Astrocyte of the hippocampus (primary cell): ENCODE results near the gene ZXDC.
A peak's percentile ranks its signal among the peaks of the same experiment; 100 is the strongest.

Experiments
- DNase-seq: peaks from one replicate; pipeline ENCODE4 v3.0.0; 2011; ENCODE audit warnings: low read depth, low spot score

Gene ZXDC, protein sequence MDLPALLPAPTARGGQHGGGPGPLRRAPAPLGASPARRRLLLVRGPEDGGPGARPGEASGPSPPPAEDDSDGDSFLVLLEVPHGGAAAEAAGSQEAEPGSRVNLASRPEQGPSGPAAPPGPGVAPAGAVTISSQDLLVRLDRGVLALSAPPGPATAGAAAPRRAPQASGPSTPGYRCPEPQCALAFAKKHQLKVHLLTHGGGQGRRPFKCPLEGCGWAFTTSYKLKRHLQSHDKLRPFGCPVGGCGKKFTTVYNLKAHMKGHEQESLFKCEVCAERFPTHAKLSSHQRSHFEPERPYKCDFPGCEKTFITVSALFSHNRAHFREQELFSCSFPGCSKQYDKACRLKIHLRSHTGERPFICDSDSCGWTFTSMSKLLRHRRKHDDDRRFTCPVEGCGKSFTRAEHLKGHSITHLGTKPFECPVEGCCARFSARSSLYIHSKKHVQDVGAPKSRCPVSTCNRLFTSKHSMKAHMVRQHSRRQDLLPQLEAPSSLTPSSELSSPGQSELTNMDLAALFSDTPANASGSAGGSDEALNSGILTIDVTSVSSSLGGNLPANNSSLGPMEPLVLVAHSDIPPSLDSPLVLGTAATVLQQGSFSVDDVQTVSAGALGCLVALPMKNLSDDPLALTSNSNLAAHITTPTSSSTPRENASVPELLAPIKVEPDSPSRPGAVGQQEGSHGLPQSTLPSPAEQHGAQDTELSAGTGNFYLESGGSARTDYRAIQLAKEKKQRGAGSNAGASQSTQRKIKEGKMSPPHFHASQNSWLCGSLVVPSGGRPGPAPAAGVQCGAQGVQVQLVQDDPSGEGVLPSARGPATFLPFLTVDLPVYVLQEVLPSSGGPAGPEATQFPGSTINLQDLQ

DNA sequence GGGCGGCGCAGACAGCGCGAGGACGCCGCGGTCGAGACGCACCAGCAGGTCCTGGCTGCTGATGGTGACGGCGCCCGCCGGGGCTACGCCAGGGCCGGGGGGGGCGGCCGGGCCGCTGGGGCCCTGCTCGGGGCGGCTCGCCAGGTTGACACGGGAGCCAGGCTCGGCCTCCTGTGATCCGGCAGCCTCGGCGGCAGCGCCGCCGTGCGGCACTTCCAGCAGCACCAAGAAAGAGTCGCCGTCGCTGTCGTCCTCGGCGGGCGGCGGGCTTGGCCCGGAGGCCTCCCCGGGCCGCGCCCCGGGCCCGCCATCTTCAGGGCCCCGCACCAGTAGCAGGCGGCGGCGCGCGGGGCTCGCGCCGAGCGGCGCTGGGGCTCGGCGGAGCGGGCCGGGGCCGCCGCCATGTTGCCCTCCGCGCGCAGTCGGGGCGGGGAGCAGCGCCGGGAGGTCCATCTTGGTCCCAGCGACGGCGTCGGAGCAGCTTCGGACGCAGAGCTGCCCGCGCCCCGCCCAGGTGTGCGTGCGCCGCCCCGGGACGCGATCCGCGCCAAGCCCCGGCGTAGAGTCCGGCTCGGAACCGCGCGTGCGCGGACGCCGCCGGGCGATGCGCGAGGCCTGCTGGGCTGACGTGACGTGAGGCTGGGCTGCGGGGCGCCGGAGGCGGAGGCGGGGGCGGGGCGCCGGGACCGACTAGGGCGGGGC is at the start of gene ZXDC:
TSS of gene ZXDC (minus strand) at position 479 of the 702 bp plus-strand sequence. CDS start at position 453, 26 bp downstream.
- DNase-seq, result peak; percentile 99

DNA sequence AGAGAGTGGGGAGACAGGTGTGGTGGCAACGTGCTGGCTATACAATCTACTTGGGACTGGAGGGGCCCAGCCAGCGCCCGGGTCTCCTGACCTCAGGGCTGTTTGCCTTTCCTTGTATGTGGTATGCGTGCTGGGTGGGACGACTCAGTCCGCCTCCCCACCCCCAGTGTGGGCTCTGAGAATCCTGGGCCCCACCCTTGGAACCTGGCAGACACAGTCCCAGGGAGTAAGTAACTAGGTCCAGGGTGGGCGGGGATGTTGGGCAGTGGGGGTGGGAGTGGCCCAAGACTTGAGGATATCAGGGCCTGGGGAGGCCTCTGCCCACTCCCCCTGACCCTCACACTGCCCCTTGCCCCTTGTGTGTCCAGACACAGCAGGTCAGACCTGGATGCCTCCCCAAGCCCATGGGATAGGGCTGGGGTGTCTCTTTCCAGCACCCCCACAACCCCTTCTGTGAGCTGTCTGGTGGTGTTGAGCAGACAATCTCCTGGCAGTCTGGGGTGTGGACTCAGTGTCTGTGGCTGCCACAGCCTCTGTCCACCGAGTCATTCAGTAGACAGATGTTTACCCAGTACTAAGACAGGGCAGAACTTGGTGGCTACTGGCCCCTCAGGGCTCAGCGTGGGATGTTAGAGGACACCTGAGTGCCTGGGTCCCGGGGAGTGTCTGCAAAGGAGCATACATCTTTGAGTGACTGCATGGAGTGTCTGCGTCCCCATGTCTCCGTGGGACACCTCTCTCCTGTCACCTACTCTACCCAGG is 49.6 kb upstream of the ZXDC start:
- no peak for DNase-seq

DNA sequence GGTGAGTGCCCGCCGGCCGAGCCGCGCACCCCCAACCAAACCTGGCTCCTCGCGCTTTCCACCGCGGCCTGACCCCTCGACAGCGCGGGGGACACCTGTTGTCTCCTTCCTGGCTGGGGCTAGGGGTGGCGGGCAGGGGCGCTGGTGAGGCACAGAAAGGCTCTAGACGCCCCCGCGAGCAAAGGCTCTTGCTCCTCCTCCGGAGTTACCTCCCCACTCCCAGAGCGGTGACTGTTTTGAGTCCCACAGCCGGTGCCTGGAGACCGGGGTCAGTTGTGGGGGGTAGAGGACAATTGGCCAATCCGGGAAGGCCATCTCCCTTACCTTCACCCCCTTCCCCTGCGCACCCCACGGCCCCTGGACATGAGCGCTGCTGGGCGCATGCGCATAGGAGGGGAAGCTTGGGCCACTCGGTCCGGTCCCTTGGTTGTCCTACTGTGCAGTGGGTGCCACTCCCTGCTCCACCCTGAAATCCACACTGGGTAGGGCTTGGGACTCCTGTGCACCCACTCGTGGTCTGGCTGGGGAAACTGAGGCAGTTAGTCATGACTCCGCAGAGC is 48.8 kb upstream of the ZXDC start:
- DNase-seq, result no peak

DNA sequence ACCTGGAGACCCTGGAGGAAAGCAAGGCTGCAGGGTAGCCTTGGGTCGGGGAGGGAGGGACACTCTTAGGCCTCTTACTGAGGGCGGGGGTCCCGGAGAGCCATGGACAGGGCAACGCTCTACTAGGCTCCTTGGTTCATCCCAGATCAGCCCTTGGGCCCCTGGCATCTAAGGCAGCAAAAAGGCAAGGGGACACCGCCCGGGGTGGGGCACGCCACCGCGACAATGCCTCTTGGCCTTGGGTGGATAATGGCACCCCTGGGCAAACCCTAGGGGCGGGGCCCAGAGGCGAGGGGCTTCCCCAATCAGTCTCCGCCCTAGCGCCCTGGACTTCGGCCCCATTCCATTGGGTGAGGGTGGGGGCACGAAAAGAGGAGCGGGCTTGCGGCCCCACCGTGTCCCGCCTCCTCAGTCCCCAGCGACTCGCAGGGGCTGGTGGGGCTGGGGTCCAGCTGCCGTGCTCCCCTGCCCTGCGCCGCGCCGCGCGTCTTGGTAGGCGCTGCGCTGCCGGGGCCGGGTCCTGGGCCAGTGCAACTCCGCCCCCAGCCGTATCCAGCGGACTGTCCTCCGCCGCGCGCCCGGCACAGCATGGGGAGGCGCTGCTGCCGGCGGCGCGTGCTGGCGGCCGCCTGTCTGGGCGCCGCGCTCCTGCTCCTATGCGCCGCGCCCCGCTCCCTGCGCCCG is 48.2 kb upstream of the ZXDC start, which contains the start of gene CHST13:
TSS of gene CHST13 (plus strand) at position 411 of the 684 bp plus-strand sequence. CDS start at position 589, 178 bp downstream.
- DNase-seq, result peak; percentile 67

DNA sequence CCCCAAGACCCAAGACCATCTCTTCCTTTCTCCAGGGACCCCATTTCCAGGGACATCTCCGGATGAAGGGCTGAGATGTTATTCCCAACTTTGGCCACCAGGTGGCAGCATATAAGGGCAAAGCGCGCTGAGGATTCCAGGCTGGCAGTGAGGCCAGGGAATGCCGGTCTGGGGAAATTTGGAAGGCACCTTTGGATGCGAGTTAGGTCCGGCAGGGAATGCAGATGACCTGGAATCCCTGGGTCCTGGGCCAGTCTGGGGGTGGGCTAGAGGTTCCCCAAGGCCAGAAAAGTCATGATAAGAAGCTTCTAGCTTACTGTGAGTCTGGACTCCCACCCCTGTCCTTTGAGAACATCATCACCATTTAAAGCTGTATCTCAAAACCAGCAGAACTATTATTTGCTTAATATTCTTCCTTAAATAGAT is 46.7 kb upstream of the ZXDC start:
- DNase-seq, result peak; percentile 73

DNA sequence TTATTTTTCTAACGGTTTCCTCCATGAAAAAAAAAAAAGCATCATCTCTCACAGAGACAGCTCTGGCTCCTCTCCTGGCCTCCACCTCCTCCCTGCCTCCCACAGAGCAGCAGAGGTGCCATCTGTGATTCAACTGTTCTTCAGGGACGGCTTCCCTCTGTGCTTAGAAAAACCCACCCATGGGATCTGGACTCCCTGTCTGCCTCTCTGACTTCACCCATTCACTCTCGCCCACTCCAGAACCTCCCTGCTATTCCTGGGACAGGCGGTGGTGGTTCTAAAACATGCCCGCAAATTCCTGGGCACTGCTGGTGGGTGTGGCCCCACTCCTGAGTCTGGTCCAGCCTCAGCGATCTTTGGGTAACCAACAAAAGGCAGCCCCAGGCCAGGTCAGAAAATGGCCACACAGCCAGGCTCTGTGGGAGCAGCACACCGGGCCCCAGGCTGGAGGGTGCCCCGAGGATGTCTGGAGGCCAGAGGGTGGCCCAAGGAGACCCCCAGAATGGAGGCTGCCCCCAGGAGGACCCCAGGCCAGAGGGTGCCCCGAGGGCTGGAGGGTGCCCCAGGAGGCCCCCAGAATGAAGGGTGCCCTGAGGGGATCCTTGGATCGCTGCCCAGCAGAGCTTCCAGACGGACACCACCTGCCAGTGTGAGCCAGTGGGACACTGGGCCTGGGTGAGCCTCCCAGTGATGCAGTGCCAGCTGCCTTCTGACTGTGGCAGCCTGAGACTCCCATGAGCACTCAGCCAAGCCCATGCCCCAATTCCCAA is 45.6 kb upstream of the ZXDC start:
- DNase-seq, result no peak

DNA sequence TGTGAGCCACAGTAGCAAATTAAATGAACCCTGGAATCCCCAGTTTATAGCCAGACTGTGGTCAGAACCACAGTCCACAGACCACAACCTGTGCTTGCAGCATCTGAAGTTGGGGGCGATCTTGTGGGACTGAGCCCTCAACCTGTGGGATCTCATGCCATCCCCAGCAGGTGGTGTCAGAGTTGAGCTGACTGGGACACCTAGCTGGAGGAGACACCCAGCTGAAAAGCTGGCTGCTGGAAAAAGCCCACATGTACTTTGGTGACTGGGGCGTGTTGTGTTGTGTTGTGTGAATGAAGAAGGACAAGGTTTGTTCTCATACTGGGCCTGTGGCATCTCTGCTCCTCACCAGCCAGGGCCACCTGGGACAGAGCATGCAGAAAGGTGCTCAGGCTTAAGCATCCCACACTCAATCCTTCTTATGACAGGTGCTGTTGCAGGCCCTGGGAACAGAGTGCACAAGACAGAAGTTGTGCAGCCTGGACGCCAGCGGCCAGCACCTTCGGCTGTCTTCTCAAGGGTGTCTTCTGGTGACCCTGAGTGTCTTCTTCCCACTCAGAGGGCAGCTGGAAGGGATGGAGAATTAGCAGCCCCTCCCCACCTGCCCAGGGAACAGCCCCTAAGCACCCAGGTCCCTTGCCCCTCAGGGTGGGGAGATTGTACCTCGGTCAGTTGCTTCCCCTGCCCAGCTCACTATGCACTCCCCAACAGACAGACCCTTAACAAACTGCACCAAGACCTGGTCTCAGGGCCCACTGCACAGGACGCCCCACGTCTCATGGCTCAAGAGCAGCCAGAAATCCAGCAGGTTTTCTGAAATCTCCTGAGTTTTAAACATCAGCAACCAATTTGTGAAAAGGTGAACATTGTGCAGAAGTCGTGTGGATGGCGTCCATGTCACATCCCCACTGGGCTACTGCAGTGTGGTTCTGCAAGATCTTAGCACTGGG is 44.1 kb upstream of the ZXDC start:
- DNase-seq, result no peak

DNA sequence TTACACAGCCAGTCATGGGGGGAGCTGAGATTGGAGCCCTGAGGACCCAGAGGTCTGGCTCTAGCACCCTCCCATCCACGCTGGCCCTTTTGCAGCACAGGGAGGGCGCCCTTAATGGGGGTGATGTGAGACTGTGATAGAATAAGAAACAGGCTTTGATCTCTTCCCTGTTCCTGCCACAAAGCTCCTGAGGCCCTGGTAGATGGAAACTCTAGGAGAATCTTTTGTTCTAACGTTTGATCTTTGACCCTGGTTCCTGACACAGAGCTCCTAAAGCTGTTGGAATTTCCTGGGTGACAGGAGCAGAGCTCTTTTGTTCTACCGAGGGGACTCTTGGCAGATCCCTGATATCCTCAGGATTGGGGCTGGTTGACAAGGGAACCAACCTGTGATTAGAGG is 43.1 kb upstream of the ZXDC start:
- DNase-seq, result no peak

DNA sequence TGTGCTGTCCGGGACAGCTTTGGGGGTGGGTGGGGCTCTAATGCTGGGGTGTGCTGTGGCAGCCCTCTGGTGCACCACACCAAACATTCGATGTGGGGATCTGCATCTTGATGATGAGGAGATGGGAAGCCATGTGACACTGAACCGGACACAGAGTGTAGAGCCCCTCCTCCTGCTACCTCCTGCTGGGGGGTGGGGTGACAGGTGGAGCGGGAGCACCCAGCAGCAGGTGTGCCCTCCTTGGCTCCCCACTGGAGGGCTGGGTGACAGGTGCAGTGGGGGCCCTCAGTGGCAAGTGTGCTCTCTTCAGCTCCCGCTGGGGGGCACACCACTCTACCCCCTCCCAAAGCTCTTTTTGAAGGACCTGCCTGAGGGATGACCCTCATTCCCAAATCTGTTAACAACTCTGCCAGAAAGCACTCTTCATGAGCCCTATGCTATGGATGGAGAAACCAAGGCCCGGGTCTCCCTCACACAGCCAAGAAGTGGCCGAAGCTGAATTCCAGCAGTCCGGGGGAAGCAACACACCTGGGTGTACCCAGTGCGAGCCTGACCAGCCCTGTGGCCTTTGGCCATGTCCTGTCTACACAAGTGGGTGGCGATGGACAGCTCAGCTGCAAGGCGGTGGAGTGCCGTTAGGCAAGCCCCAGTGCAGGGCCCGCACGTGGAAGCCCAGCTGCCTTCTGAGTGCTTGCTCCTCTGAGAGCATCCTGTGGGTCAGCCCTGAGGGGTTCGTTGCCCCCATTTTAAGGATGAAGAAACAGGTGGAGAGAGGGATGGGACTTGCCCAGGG is 42.5 kb upstream of the ZXDC start:
- DNase-seq, result no peak

DNA sequence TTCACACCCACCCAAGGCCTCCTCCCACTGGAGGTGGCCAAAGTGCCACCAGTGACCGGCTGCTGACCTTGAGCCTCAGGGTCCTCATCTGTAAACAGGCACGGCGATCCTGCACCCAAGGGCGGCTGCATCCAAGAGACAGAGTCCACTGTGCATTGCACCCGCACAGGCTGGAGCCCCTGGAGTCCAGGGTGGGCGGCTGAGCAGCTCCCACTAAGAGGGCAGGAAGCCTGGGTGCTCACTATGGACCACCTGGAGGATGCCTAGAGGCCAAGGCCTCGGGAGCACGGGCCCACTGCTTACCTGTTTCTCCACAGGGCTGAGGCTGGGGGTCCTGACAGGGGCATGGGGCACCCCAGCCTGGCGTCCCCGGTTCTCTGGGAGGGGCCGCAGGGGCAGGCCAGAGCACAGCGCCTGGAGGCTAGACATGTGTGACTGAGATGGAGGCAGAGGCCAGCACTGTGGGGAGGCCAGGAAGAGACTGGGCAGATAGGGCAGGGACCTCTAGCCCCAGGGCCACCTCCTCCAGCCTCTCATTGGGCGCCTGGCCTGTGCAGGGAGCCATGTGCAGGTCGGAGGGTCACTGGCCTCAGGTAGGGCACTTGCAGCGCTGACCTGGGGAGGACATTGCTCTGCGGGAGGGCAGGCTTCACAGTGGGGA is 41.7 kb upstream of the ZXDC start, which contains the start of gene UROC1:
TSS of gene UROC1 (minus strand) at position 483 of the 661 bp plus-strand sequence. CDS start at position 429, 54 bp downstream.
- DNase-seq, result no peak

DNA sequence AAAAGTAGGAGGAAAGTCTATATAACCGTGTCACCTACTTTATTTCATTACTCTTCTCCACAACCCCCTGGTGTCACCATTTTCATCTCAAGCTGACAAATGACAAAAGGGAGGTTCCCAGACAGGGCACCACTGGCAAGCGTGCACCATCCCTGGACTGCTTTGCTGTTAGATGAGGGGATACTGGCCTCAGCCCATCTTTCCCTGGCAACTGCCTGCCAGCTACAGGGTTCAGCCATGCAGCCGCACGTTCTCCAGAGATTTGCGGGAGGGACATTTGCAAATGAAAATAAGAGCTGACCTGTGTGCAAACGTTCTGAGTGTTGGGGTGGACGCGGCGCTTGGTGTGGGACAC is 41.2 kb upstream of the ZXDC start:
- DNase-seq, result no peak

DNA sequence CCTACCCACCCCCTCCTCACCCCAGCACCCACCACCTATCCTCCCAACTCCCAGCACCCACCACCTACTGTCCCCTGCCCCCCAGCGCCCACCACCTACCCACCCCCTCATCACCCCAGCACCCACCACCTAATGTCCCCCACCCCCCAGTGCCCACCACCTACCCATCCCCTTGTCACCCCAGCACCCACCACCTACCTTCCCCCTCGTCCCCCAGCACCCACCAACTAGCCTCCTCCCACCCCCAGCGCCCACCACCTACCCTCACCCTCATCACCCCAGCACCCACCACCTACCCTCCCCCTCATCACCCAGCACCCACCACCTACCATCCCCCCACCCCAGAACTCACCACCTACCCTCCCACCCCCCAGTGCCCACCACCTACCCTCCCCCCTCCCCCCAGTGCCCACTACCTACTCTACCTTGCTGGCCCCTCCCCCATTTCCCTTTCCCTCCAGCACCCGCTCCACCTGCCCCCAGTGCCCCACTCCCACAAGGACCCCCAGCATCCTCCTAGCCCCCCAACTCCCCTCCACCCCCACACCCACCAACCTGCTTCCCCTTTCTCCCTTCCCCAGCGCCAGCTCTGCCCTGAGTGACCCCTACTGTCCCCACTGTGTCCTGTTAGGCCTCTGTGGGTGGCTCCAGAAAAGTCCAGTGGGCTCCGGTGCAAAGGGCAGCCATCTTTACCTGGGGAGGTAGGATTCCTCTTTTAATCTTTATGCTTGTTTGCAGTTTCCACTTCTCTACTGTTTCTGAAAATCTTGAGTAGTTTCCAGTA is 40.7 kb upstream of the ZXDC start:
- no peak for DNase-seq

DNA sequence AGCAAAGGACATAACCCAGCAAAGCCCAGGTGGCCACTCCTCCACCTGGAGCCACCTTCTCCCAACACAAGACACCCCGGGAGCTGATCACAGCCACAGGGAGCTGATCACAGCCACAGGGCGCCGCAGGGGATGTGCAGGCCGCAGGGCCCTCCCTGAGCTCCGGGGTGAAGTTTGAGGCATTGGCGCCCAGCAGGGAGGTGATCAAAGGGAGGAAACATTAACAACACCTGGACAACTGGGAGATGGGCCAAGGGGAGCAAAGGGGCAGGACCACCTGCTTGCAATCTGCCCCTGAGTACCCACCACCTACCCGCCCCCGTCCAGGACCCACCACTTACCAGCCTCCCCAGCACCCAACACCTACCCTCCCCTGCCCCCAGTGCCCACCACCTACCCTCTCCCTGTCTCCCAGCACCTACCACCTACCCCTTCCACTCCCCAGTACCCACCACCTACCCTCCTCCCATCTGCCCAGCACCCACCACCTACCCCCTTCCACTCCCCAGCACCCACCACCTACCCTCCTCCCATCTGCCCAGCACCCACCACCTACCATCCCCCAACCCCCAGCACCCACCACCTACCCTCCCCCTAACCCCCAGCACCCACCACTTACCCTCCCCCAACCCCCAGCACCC is 39.5 kb upstream of the ZXDC start:
- DNase-seq, result no peak

DNA sequence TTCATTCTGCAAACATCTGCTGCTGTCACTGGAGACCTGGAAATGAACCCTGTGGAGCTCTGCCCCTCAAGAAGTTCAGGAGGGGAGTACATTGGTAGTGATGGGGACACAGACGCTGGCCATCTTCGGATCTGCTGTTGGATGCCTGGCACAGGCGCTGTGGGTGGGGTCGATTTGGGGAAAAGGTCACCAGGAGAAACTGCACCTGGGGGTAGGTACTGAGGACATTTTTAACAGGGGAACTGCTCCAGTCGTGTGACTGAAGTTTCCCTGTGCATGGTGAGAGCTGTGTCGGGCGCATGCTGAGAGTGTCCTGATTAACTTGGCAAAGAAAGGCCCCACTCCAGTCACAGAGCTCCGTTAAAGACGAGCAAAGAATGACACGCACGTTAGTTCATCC is 38.5 kb upstream of the ZXDC start:
- DNase-seq, result no peak

DNA sequence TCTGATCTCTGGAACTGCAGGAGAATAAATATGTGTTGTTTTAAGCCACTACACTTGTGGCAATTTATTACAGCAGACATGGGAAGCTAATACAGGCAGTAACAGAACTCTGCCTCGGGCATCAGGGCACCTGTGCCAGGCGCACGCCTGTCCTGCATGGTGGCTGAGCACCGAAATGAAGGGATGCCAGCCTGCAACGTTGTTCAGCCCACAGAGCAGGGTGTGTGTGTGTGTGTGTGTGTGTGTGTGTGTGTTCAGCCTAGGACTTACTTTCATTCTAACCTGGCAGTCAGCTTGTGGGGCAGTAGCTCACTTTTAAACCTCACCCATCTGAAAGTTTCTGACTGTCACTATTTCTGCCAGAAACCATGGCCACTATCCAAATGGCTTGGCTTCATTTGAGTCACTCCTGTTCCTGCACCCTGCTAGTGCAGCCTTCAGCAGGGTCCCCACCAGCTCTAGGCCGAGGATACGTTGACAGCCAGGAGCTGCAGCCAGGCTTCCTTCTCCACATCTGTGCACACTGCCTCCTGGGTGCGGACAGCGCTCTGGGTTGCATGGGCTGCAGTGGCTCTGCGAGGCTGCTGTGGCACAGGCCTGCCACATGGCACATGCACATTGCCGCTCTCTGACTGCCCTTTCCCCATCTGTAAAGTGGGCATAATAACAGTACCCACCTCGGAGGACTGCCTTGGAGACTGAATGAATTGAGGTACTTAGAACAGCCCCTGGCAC is 37.4 kb upstream of the ZXDC start:
- no peak for DNase-seq
